Activated naive CD4-positive, alpha-beta T cell treated with anti-CD3 and anti-CD28 coated beads, Interleukin-2, amount 50 U/mL, for 72 hours (primary cell): ENCODE data around the gene COA8. TPM values are rescaled to one million over a fixed set of nuclear protein-coding genes. Genes with fewer than 3 reads are reported as not detected.

Experiments used
- ATAC-seq, 2 donors: fragments of 150-1000 bp; cut with Tn5 transposase; 2 replicates each; pipeline ENCODE4 v1.10.0; 2021; ENCODE audit warnings: mild to moderate bottlenecking in 2 of 2, moderate library complexity in 2 of 2
- DNase-seq, 2 donors: peaks; one replicate each; pipeline ENCODE4 v3.0.0; 2021 to 2022; ENCODE audit warnings: low spot score in 2 of 2
- H3K27ac Mint-ChIP-seq, 2 donors: one replicate each; pipeline ENCODE4 v1.8.0; 2022; ENCODE audit warnings: mild to moderate bottlenecking in 2 of 2, mixed read lengths in 2 of 2
- H3K36me3 Mint-ChIP-seq, 2 donors: one replicate each; pipeline ENCODE4 v1.8.0; 2022; ENCODE audit warnings: mixed read lengths in 2 of 2
- H3K9me3 Mint-ChIP-seq, 2 donors: one replicate each; pipeline ENCODE4 v1.8.0; 2022; ENCODE audit warnings: mixed read lengths in 2 of 2
- total RNA-seq, 2 donors: library from RNA; stranded (reverse); gene quantifications; one replicate each; pipeline ENCODE4 v1.2.3, GENCODE V29; 2022

The COA8 gene
- total RNA-seq, 2 donors from 2014 or later, result 14.1 to 39.9 TPM

- no peak overlapping the region for H3K27ac Mint-ChIP-seq
- H3K36me3 Mint-ChIP-seq, result no peaks in the 10 kb centered on the region
- no peaks in the 10 kb centered on the region for H3K9me3 Mint-ChIP-seq
- no peak for DNase-seq
- no peak for ATAC-seq
These were observed 18.9 kb upstream of the COA8 start for GRCh38 chr14:103543721-103544387.

DNA sequence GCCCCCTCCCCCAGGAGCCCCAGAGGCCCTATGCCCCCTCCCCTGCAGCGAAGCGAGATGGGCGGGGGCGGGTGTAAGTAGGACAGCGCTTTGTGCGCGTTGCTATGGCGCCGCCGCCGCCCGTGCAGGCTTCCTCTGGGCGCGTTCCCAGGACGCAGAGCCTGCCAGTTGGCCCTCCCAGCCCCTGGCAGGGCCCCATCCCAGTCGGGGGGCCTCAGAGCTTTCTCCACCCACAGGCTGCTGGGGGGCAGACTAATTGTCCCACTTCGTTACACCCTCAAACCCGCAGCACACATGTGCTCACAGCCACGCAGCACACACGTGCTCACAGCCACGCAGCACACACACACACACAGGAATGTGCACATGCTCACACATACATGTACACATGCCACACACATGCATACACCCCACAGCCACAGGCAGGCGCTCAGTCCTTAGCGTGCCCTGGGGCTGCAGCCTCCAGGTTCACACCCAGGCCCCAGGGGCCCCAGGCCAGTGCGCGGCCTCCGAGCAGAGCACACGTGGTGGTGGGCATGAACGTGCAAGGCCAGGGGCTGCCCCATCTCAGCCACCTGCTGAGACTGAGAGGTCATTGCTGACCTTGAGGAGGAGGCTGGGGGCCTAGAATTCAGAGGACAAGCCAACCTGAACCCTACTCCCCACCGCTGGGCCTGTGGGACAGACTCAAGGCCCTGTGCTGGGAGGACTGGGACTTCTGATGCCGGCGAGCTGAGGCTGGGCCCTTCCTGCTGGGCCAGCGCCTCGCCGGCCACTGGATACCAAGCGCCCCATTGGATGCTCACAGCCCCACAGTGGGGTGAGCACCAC is 18.2 kb upstream of the COA8 start:
- H3K36me3 Mint-ChIP-seq, result no peaks in the 10 kb centered on the region
- no peak for DNase-seq
- no peaks in the 10 kb centered on the region for H3K9me3 Mint-ChIP-seq

GRCh38 chr14:103545219-103545914 is 17.4 kb upstream of the COA8 start:
- Mint-ChIP-seq H3K36me3 (no peaks in the 10 kb centered on the region), H3K27ac (no peak overlapping the region), H3K9me3 (no peaks in the 10 kb centered on the region)
- ATAC-seq (no peak), DNase-seq (no peak)

More for the DNA sequence above, 18.2 kb upstream of the COA8 start:
- ATAC-seq, result no peak
- H3K27ac Mint-ChIP-seq, result no peak overlapping the region

GRCh38 chr14:103545915-103546651 is 16.7 kb upstream of the COA8 start:
- DNase-seq (no peak), ATAC-seq (no peak)
- Mint-ChIP-seq H3K27ac (no peak overlapping the region), H3K9me3 (no peaks in the 10 kb centered on the region), H3K36me3 (no peaks in the 10 kb centered on the region)

DNA sequence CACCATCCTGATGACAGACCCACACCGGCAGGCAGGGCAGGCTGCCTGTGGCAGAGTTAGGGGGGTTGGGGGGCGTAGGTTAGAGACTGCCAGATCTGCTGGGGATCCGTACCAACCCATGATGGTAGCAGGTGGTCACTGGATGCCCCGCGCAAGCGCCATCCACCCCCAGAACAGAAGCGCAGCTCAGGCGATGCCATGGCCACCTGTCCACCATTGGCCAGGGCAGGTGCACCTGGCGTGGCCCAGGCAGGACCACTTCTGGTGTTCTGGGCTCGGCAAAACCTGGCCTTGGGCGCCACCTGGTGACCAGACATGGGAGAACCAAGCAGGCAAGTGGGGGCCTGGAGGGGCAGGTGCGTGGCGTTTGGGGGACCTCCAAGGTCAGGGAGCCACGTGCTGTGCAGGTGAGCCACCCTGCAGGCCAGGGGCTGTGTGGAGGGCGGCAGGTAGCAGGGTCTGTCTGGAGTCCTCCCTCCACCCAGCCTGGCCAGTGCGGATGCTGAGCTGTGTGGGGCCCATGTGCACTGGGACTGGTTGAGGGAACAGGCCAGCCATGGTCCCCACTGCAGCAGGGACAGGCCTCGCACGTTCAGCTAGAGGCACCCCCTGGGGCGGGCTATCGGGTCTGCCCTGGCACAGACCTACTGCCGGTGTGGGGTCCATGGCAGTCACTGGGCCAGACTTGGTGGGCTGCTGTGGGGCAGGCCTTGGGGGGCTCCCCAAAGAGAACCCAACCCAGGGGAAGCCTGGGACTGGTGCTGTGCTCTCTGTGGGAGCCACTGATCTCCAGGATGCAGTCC is 15.9 kb upstream of the COA8 start:
- ATAC-seq (peak; percentile 75 to 80), DNase-seq (peak in 1 of 2 donors; percentile 87)
- no peaks in the 10 kb centered on the region for H3K9me3 Mint-ChIP-seq
- H3K27ac Mint-ChIP-seq, result no peak overlapping the region
- H3K36me3 Mint-ChIP-seq, result no peaks in the 10 kb centered on the region

DNA sequence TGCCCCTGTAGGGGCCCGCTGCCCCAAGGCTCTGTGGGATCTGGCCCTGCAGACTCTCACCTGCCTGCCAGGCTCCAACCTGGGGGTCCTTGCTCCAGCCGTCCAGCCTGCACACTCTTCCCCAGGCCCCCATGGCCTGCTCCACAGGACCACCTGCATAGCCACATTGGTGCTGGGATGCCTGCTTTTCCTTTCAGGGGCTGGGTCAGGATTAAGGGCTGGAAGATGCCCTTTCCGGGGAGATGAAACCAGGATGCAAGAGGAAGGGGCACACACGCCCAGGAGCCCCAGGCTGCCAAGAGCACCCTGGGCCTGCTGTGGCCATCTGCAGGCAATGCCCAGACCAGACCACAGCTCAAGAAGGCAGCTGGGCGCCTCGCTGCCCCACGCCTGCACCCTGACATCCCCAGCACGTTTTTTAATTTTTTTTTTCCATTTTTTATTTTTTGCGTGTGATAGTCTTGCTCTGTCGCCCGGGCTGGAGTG is 15.3 kb upstream of the COA8 start:
- H3K27ac Mint-ChIP-seq, result no peak overlapping the region
- no peaks in the 10 kb centered on the region for H3K36me3 Mint-ChIP-seq
- H3K9me3 Mint-ChIP-seq, result no peaks in the 10 kb centered on the region
- DNase-seq, result no peak
- no peak for ATAC-seq

DNA sequence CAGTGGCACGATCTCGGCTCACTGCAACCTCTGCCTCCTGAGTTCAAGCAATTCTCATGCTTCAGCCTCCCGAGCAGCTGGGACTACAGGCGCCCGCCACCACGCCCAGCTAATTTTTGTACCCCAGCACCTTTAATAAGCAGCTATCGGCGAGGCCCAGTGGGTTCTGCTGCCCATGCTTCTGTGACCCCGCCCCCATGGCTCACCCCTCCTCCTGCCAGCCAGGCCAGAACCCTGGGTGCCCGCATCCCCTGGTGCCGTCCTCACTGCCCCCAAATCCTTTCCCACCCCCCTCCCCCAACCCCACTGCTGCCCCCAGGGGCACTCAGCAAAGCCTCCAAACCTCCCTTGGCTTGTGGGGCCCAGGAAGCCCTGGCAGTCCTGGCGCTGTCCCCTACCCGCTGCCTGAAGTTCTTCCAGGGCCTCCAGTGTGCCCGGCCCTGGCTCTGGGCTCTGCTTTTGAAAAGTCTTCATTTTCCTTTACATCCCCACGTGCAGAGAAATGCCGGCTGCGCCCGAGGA is 14.8 kb upstream of the COA8 start:
- no peaks in the 10 kb centered on the region for H3K9me3 Mint-ChIP-seq
- DNase-seq (no peak), ATAC-seq (no peak)
- peak overlapping the region in 1 of 2 donors; percentile 29 for H3K27ac Mint-ChIP-seq
- H3K36me3 Mint-ChIP-seq, result no peaks in the 10 kb centered on the region

DNA sequence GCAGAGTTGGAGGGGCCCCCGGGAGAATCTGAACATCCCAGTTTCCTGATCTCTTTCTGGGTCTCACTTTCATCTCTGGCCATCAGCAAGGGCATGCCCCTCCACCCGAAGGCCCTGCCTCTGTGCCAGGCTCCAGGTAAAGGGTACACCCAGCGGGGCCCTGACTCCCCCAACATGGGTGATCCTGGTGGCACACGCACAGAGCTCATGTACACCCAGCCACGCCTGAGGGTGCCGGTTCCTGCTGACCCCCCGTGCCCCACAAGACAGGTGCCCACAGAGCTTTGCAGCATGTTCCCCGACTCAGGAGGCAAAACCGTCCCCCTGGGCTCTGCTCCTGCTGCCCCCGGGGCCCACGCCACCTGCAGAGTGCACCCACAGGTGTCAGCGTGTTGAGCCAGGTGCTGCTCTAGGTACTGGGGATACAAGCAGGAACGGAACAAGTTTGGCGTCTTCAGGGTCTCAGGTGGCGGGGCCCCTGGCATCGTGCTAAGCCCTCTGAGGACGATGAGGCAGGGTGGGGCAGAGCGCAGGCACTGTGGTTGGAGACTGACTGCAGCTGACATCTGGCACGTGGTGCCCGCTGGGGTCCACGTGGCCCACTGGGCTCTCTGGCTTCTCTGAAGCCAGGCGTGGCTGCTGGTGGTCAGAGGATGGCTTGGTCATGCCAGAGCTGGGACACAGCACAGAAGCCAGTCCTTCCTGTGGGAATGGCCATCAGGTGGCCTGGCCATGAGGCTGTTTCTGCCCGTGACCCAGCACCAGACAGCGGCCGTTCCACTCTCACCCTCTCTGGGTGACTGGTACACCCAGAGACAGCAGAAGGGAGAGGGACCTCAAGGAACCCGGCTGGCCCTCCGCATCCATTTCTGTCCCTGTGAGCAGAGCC is 14.1 kb upstream of the COA8 start:
- no peak for DNase-seq

DNA sequence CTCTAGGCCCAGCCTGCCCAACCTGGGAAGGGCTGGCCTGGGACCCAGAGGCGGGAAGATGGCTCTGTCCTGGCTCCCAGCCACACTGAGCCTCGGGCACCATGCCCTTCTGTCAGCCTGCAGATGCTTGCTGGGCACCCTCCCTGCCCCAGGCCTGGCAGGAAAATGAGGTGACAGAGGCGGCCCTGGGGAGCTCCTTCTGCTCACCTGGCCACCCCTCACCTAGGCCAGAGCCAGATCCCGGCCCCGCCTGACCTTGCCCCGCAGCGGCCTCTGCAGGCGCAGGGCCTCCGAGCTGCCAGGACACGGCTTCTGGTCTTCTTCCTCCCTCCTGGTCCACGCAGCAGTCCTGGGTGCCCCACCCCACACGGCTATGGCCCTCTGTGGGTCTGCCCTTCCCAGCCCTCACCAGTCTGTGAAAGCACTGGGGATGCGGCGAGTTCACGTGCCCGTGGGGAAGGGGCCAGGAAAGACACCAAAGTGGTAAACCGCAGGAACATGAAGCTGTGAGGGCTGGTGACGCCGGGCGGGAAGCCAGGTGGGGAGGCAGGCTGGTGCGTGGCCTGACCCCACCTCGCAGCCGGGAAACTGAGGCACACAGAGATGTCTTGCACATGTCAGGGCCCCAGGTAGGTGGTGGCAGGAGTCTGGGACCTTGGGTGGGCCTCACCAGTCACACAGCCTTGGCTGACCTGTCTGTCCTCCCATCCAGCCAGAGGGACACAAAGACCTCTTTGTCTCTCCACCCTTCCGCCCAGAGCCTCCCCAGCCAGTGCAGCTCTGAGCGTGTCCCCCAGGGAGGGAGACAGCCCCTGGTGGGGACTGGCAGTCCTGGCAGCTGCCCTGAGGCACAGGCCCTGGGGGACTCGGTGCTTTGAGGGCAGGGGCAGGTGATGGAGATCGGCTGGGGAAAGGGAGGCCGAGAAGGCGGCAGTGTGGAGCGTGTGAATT is 13.1 kb upstream of the COA8 start:
- no peaks in the 10 kb centered on the region for H3K36me3 Mint-ChIP-seq
- ATAC-seq, result no peak
- peak overlapping the region in 1 of 2 donors; percentile 62 for H3K27ac Mint-ChIP-seq
- H3K9me3 Mint-ChIP-seq, result no peaks in the 10 kb centered on the region
- DNase-seq, result no peak

More for the DNA sequence above, 14.1 kb upstream of the COA8 start:
- no peaks in the 10 kb centered on the region for H3K9me3 Mint-ChIP-seq
- no peak for ATAC-seq
- peak overlapping the region in 1 of 2 donors; percentile 29 for H3K27ac Mint-ChIP-seq
- no peaks in the 10 kb centered on the region for H3K36me3 Mint-ChIP-seq

GRCh38 chr14:103550451-103551337 is 12.1 kb upstream of the COA8 start:
- no peaks in the 10 kb centered on the region for H3K36me3 Mint-ChIP-seq
- ATAC-seq (no peak), DNase-seq (no peak)
- H3K9me3 Mint-ChIP-seq, result no peaks in the 10 kb centered on the region
- H3K27ac Mint-ChIP-seq, result peak overlapping the region in 1 of 2 donors; percentile 62

DNA sequence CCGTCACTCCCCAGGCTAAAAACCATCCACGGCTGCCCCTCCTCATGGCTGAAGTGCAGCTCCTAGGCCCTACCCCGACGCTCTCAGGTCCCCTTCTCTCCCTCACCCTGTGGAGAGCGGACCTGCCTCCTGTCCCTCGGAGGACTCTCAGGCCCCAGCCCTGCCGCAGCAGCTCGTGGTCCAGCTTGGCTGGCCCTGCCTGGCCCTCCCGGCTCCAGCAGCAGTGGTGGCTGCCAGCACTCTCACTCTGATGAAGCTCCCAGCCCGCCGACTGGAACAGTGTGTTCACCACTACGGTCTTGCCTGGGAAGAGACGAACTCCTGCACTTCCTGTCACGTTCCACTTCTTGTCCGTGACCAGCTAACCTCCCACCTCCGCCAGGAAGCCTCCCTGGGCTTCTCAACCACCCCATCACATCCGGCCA is 11.4 kb upstream of the COA8 start:
- Mint-ChIP-seq H3K9me3 (no peaks in the 10 kb centered on the region), H3K36me3 (no peaks in the 10 kb centered on the region), H3K27ac (peak overlapping the region in 1 of 2 donors; percentile 82)
- ATAC-seq, result no peak
- DNase-seq, result no peak

DNA sequence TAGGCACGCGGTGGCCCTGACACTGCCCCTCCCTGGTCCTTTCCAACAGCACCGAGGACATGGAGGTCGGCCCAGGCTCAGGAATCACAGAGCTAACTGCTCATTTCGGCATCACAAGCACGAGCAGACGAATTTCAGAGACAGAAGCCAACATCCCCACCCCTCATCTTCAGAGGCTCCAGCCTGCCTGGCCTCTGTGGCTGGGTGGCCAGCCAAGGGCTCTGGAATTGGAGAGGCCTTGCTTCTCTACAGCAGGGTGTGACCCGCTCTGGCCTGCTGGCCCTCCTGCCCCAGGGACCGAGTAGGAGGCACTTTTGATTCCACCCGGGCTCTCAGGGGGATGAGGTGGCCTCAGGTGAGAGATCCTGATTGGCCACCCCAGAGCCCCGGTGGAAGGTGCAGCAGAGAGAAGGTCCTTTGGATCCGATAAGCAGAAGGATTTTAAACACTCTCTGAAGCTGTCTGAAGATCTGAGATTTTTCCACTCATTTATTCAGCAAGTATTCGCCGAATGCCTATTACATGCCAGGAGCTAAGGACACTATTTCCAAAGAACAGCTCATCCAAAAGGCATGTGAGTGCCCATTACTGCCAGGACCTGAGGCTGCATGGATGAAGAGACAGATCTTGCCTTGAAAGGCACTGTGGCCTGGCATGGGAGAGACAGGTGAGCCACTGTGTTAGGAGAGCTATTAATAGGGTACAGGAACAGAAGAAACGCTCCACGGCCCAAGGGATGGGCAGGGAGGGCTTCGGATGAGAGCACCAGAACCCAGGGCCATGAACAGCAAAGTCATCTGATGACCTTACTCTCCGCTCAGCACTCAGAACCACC is 10.5 kb upstream of the COA8 start:
- Mint-ChIP-seq H3K9me3 (no peaks in the 10 kb centered on the region), H3K27ac (peak overlapping the region in 1 of 2 donors; percentile 82), H3K36me3 (no peaks in the 10 kb centered on the region)
- ATAC-seq (no peak), DNase-seq (no peak)
